Natural killer cell (primary cell): ENCODE data around the gene AMPD3. TPM values are rescaled to one million over a fixed set of nuclear protein-coding genes. Genes with fewer than 3 reads are reported as not detected.

ENCODE experiments used
- ATAC-seq, 3 donors: fragments of 150-1000 bp in 2 of 3; fragments of 200-7000 bp in 1 of 3; cut with Tn5 transposase; 1 replicate in 1 of 3; 2 replicates in 2 of 3; pipeline ENCODE4 v1.10.0; 2021; ENCODE audit warnings: mild to moderate bottlenecking in 2 of 3, moderate library complexity in 2 of 3
- DNase-seq, 2 donors: peaks; one replicate each; pipeline versions ENCODE4 v3.0.0 to v3.0.0-alpha.2; 2013 to 2021; ENCODE audit warnings: mixed read lengths in 1 of 2
- H3K27ac ChIP-seq: one replicate; pipeline ENCODE4 v1.5.1; 2013; ENCODE audit warnings: mild to moderate bottlenecking, low read length
- H3K27me3 ChIP-seq: one replicate; pipeline ENCODE4 v1.6.1; 2013; ENCODE audit warnings: low read length; ENCODE audit not compliant: control insufficient read depth, insufficient read depth
- H3K36me3 ChIP-seq: one replicate; pipeline ENCODE4 v1.6.1; 2013; ENCODE audit warnings: low read length; ENCODE audit not compliant: control insufficient read depth, insufficient read depth
- H3K4me1 ChIP-seq: one replicate; pipeline ENCODE4 v1.6.1; 2013; ENCODE audit warnings: low read length; ENCODE audit not compliant: control insufficient read depth, insufficient read depth
- H3K4me3 ChIP-seq: one replicate; pipeline ENCODE4 v1.5.1; 2013; ENCODE audit warnings: low read length
- H3K9me3 ChIP-seq: one replicate; pipeline ENCODE4 v1.6.1; 2013; ENCODE audit warnings: low read length; ENCODE audit not compliant: control insufficient read depth, insufficient read depth
- H3K27ac Mint-ChIP-seq, 2 donors: one replicate each; pipeline ENCODE4 v1.8.0; 2022; ENCODE audit warnings: mild to moderate bottlenecking in 2 of 2, mixed read lengths in 2 of 2, moderate library complexity in 1 of 2
- H3K27me3 Mint-ChIP-seq, 2 donors: one replicate each; pipeline ENCODE4 v1.8.0; 2022; ENCODE audit warnings: low read depth in 2 of 2, mixed read lengths in 2 of 2
- H3K36me3 Mint-ChIP-seq: one replicate; pipeline ENCODE4 v1.8.0; 2022; ENCODE audit warnings: mixed read lengths
- H3K4me1 Mint-ChIP-seq, 2 donors: one replicate each; pipeline ENCODE4 v1.8.0; 2022; ENCODE audit warnings: mixed read lengths in 2 of 2
- H3K4me3 Mint-ChIP-seq: one replicate; pipeline ENCODE4 v1.8.0; 2022; ENCODE audit warnings: mild to moderate bottlenecking, moderate library complexity, mixed read lengths
- H3K9me3 Mint-ChIP-seq, 2 donors: one replicate each; pipeline ENCODE4 v1.8.0; 2022; ENCODE audit warnings: mixed read lengths in 2 of 2
- WGBS: methylation state at CpG from one replicate; pipeline ENCODE4 v1.1.7; 2013; ENCODE audit warnings: missing lambda C conversion rate; ENCODE audit not compliant: insufficient coverage; 5-methylcytosine and 5-hydroxymethylcytosine counted together
- intact Hi-C: fragments of 100-400 bp; cut with micrococcal nuclease; formaldehyde crosslinking; loops from one replicate; pipeline ENCODE4 v1.14.2; 2022
- total RNA-seq, 4 donors: library from RNA; stranded (reverse); fragments of 120-200 nt in 1 of 4; gene quantifications; one replicate each; pipeline versions ENCODE4 v1.2.3 to v1.2.4, GENCODE V29; 2013 to 2022
- TF ChIP-seq, protein P1 (sequence below): fragments of 200-600 bp; IDR thresholded peaks from one replicate; pipeline ENCODE4 v1.8.0; 2022; ENCODE audit warnings: antibody characterized with exemption

The AMPD3 gene
- total RNA-seq, 3 donors from 2014 or later (not counting 1 experiment from before 2014, with no cell fraction given), result 5.5 to 9.2 (median 6.8) TPM

- TF ChIP-seq, protein P1, sequence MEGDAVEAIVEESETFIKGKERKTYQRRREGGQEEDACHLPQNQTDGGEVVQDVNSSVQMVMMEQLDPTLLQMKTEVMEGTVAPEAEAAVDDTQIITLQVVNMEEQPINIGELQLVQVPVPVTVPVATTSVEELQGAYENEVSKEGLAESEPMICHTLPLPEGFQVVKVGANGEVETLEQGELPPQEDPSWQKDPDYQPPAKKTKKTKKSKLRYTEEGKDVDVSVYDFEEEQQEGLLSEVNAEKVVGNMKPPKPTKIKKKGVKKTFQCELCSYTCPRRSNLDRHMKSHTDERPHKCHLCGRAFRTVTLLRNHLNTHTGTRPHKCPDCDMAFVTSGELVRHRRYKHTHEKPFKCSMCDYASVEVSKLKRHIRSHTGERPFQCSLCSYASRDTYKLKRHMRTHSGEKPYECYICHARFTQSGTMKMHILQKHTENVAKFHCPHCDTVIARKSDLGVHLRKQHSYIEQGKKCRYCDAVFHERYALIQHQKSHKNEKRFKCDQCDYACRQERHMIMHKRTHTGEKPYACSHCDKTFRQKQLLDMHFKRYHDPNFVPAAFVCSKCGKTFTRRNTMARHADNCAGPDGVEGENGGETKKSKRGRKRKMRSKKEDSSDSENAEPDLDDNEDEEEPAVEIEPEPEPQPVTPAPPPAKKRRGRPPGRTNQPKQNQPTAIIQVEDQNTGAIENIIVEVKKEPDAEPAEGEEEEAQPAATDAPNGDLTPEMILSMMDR, result no peak
- H3K27ac Mint-ChIP-seq, result no peak overlapping the region
These were observed 29.6 kb downstream of the AMPD3 start for GRCh38 chr11:10484461-10485180.

GRCh38 chr11:10485646-10486045 is 30.6 kb downstream of the AMPD3 start:
- H3K27me3 ChIP-seq, result no peaks in the 10 kb centered on the region
- WGBS, result 39% methylated on average over 2 of the region's 2 CpGs
- intact Hi-C loops, result no loop called here
- TF ChIP-seq, protein P1, result no peak
- ATAC-seq, result no peak
- Mint-ChIP-seq H3K4me1 (peaks cover 18 to 19% of the 10 kb centered on the region in 2 donors), H3K27ac (no peak overlapping the region), H3K4me3 (no peak overlapping the region), H3K9me3 (no peaks in the 10 kb centered on the region), H3K36me3 (no peaks in the 10 kb centered on the region), H3K27me3 (no peaks in the 10 kb centered on the region)
- H3K4me1 ChIP-seq, result peaks cover 27% of the 10 kb centered on the region
- H3K36me3 ChIP-seq, result peaks cover 20% of the 10 kb centered on the region
- no peak overlapping the region for H3K27ac ChIP-seq
- no peak for DNase-seq
- H3K9me3 ChIP-seq, result no peaks in the 10 kb centered on the region
- H3K4me3 ChIP-seq, result no peak overlapping the region

More at GRCh38 chr11:10484461-10485180, 29.6 kb downstream of the AMPD3 start:
- intact Hi-C loops, result no loop called here
- Mint-ChIP-seq H3K27me3 (no peaks in the 10 kb centered on the region), H3K36me3 (no peaks in the 10 kb centered on the region), H3K4me3 (no peak overlapping the region), H3K9me3 (no peaks in the 10 kb centered on the region), H3K4me1 (peaks cover 10 to 11% of the 10 kb centered on the region in 2 donors)
- 93% methylated on average over 16 of the region's 16 CpGs for WGBS
- Histone ChIP-seq H3K4me1 (peaks cover 18% of the 10 kb centered on the region), H3K27me3 (no peaks in the 10 kb centered on the region), H3K9me3 (no peaks in the 10 kb centered on the region), H3K36me3 (peaks cover 19% of the 10 kb centered on the region), H3K4me3 (no peak overlapping the region), H3K27ac (no peak overlapping the region)
- ATAC-seq (no peak), DNase-seq (no peak)

- no peaks in the 10 kb centered on the region for H3K27me3 ChIP-seq
- ATAC-seq (no peak), DNase-seq (no peak)
- Mint-ChIP-seq H3K4me3 (no peak overlapping the region), H3K9me3 (no peaks in the 10 kb centered on the region), H3K27ac (no peak overlapping the region), H3K4me1 (peaks cover 18 to 19% of the 10 kb centered on the region in 2 donors), H3K27me3 (no peaks in the 10 kb centered on the region), H3K36me3 (no peaks in the 10 kb centered on the region)
- TF ChIP-seq, protein P1, result no peak
- WGBS, result 84% methylated on average over 10 of the region's 10 CpGs
- H3K27ac ChIP-seq, result no peak overlapping the region
- H3K4me3 ChIP-seq, result no peak overlapping the region
- peaks cover 29% of the 10 kb centered on the region for H3K4me1 ChIP-seq
- intact Hi-C loops, result no loop called here
- H3K36me3 ChIP-seq, result peaks cover 22% of the 10 kb centered on the region
- H3K9me3 ChIP-seq, result no peaks in the 10 kb centered on the region
These were observed 31.2 kb downstream of the AMPD3 start for GRCh38 chr11:10486161-10486840.
